HG03378 (cell line): Measurements from ENCODE around the gene CCT5.

Source experiments
- ATAC-seq: cut with Tn5 transposase; IDR thresholded peaks from one replicate; pipeline ENCODE4 v1.9.1; 2021; ENCODE audit warnings: mild to moderate bottlenecking, moderate library complexity; ENCODE audit not compliant: unreplicated experiment

CCT5 gene

GRCh38 chr5:10297646-10298204 lies 47.6 kb downstream of the CCT5 start:
- ATAC-seq, result no peak

- no peak for ATAC-seq
Measured at GRCh38 chr5:10300246-10300645, 50.2 kb downstream of the CCT5 start.

- no peak for ATAC-seq
Measured at GRCh38 chr5:10301266-10301665, 51.2 kb downstream of the CCT5 start.

- no peak for ATAC-seq
Measured at GRCh38 chr5:10301842-10302610, 51.9 kb downstream of the CCT5 start.

GRCh38 chr5:10303201-10303600 lies 53.1 kb downstream of the CCT5 start:
- no peak for ATAC-seq

- no peak for ATAC-seq
Measured at GRCh38 chr5:10303699-10304170, 53.7 kb downstream of the CCT5 start.

- ATAC-seq, result no peak
Measured at GRCh38 chr5:10304932-10305331, 54.9 kb downstream of the CCT5 start.

GRCh38 chr5:10306114-10306513 lies 56.0 kb downstream of the CCT5 start:
- ATAC-seq, result no peak

- ATAC-seq, result no peak
Measured at GRCh38 chr5:10306806-10307205, 56.7 kb downstream of the CCT5 start.

- ATAC-seq, result peak; percentile 72
Measured at GRCh38 chr5:10307206-10308148, 57.4 kb downstream of the CCT5 start, which contains the start of gene CMBL. Gene CMBL, minus strand, starts transcription at chr5:10307902. Its CDS starts 17,140 bp downstream, at chr5:10290762.

- no peak for ATAC-seq
Measured at GRCh38 chr5:10308844-10309243, 58.8 kb downstream of the CCT5 start.

- ATAC-seq, result no peak
Measured at GRCh38 chr5:10310066-10310779, 60.1 kb downstream of the CCT5 start.

GRCh38 chr5:10310835-10311570 lies 60.9 kb downstream of the CCT5 start:
- ATAC-seq, result peak; percentile 61

- ATAC-seq, result no peak
Measured at GRCh38 chr5:10311595-10312425, 61.7 kb downstream of the CCT5 start.

- no peak for ATAC-seq
Measured at GRCh38 chr5:10315201-10315600, 65.1 kb downstream of the CCT5 start.
